ENCODE measurements around the gene KLF5.

Gene KLF5

DNA sequence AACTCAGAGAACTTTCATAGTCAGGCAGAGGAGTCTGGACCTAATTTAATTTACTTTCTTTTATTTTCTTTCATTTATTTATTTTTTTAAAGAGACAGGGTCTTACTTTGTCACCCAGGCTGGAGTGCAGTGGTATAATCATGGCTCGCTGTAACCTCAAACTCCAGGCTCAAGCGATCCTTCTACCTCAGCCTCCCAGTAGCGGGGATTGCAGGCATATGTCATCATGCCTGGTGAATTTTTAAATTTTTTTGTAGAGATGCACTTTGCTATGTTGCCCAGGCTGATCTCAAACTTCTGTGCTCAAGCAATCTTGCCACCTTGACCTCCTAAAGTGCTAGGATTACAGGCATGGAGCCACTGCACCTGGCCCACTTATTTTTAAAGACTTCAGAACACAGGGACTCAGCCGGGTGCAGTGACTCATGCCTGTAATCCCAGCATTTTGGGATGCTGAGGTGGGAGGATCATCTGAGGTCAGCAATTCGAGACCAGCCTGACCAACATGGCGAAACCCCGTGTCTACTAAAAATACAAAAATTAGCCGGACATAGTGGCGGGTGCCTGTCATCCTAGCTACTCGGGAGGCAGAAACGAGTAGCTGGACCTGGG, 50.6 kb downstream of the KLF5 start:
- Histone ChIP-seq H3K27me3 (replicated peaks) (no peaks in the 10 kb centered on the region), H3K4me3 (ENCODE audit: low read depth, low read length) (no peak overlapping the region), H3K27ac (no peak overlapping the region), H3K36me3 (replicated peaks) (no peaks in the 10 kb centered on the region)
- no peak for DNase-seq
- TF ChIP-seq, protein P1, sequence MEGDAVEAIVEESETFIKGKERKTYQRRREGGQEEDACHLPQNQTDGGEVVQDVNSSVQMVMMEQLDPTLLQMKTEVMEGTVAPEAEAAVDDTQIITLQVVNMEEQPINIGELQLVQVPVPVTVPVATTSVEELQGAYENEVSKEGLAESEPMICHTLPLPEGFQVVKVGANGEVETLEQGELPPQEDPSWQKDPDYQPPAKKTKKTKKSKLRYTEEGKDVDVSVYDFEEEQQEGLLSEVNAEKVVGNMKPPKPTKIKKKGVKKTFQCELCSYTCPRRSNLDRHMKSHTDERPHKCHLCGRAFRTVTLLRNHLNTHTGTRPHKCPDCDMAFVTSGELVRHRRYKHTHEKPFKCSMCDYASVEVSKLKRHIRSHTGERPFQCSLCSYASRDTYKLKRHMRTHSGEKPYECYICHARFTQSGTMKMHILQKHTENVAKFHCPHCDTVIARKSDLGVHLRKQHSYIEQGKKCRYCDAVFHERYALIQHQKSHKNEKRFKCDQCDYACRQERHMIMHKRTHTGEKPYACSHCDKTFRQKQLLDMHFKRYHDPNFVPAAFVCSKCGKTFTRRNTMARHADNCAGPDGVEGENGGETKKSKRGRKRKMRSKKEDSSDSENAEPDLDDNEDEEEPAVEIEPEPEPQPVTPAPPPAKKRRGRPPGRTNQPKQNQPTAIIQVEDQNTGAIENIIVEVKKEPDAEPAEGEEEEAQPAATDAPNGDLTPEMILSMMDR (IDR thresholded peaks at IDR 0.05; ENCODE audit: low read depth, low read length, missing control alignments): no peak
- in situ Hi-C loops (cut with HindIII; ENCODE audit: low pct_ligation_motif_present, low sequenced_read_pairs): no loop called here

DNA sequence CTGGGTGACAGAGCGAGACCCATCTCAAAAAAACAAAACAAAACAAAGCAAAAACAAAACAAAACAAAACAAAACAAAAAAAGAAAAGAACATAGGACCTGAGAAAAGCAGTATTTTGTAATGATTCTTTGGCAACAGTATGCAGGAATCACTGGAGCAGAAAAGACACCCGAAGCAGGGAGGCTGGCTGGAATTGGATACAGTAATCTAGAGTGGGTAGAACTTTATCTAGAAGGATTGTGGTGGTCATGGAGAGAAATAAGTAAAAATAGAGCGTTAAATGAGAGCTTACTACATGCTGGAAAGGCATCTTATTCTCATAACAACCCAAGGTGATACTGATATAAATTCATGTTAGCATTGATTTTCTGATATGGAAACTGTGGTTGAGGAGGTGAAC, 51.2 kb downstream of the KLF5 start:
- no peak overlapping the region for H3K27ac ChIP-seq
- H3K36me3 ChIP-seq (replicated peaks): no peaks in the 10 kb centered on the region
- DNase-seq: no peak
- in situ Hi-C loops (cut with HindIII; ENCODE audit: low pct_ligation_motif_present, low sequenced_read_pairs): no loop called here
- TF ChIP-seq, protein P1 (IDR thresholded peaks at IDR 0.05; ENCODE audit: low read depth, low read length, missing control alignments): no peak
- no peaks in the 10 kb centered on the region for H3K27me3 ChIP-seq (replicated peaks)
- no peak overlapping the region for H3K4me3 ChIP-seq (ENCODE audit: low read depth, low read length)

DNA sequence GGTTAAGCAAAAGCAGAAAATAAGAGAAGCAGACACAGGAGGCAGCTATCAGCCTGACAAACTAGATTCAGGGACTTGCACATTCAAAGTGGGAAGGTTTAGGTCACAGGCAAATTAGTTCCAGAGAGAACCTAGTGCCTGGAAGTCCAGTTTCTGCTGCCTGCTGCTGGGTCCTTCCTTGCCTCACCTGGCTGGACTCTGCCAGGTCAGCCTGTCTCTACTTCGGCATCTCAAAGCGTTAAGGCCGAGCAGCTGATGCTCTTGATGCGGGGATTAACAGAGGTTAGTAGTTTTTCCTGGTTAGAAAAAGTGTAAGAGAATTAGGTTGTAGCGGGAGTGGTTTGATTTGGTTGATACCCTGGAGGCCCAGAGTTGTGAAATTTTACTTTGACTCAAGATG, 52.0 kb downstream of the KLF5 start:
- TF ChIP-seq, protein P1 (IDR thresholded peaks at IDR 0.05; ENCODE audit: low read depth, low read length, missing control alignments): no peak
- Histone ChIP-seq H3K36me3 (replicated peaks) (no peaks in the 10 kb centered on the region), H3K27me3 (replicated peaks) (no peaks in the 10 kb centered on the region), H3K4me3 (ENCODE audit: low read depth, low read length) (no peak overlapping the region), H3K27ac (no peak overlapping the region)
- DNase-seq: no peak
- in situ Hi-C loops (cut with HindIII; ENCODE audit: low pct_ligation_motif_present, low sequenced_read_pairs): no loop called here

DNA sequence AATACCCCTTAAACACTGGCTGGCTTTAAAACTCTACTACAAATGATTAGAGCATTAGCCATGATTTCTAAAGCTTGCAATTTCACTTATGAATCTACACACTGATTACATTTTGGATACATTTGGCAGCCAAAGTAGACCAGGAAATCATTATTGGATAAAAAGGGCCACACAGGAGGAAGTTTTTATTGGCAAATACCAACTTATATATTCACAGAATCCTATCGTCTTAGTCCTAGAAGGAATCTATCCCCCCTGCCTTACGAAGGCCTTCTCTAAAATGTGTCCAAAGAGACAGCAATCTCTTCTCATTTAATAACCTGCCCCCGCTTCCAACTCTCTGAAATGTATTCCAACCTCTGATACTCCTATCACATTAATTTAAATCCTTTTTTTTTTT, 52.5 kb downstream of the KLF5 start:
- H3K27me3 ChIP-seq (replicated peaks): no peaks in the 10 kb centered on the region
- no peak for DNase-seq
- TF ChIP-seq, protein P1 (IDR thresholded peaks at IDR 0.05; ENCODE audit: low read depth, low read length, missing control alignments): no peak
- H3K27ac ChIP-seq: no peak overlapping the region
- in situ Hi-C loops (cut with HindIII; ENCODE audit: low pct_ligation_motif_present, low sequenced_read_pairs): no loop called here
- no peak overlapping the region for H3K4me3 ChIP-seq (ENCODE audit: low read depth, low read length)
- H3K36me3 ChIP-seq (replicated peaks): no peaks in the 10 kb centered on the region

DNA sequence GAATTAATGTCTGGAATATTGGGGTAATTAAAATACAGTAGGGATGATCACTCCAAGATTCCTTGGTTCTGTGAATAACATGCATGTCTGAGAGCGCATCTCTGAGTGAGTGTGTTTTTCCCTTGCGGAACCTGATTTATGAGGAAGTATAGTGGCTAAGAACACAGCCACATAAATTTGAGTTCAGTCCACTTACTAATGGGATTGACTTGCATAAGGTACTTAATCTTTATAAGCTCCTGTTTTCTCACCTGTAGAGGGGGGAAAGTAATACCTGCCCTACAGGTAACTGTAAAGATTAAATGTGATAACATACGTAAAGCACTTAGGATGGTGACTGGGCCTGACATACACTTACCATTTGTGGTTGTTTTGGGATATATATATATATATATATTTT, 60.8 kb downstream of the KLF5 start:
- TF ChIP-seq, protein P1 (IDR thresholded peaks at IDR 0.05; ENCODE audit: low read depth, low read length, missing control alignments): no peak
- H3K4me3 ChIP-seq (ENCODE audit: low read depth, low read length): no peak overlapping the region
- in situ Hi-C loops (cut with HindIII; ENCODE audit: low pct_ligation_motif_present, low sequenced_read_pairs): no loop called here
- no peak overlapping the region for H3K27ac ChIP-seq
- no peaks in the 10 kb centered on the region for H3K36me3 ChIP-seq (replicated peaks)
- no peaks in the 10 kb centered on the region for H3K27me3 ChIP-seq (replicated peaks)
- no peak for DNase-seq

Measured in brain microvascular endothelial cell (primary cell).